HFF-Myc (cell line): ENCODE results near the gene CREG1.

ENCODE experiments used
- DNase-seq: peaks from one replicate; pipeline ENCODE4 v3.0.0-alpha.2; 2011; ENCODE audit warnings: low read depth; ENCODE audit errors: extremely low read depth
- H3K4me3 ChIP-seq: replicated peaks from 2 replicates; pipeline ENCODE4 v1.5.1; 2011; ENCODE audit warnings: low read depth, mild to moderate bottlenecking, control low read depth, low read length
- CTCF ChIP-seq: IDR thresholded peaks from 2 replicates; pipeline ENCODE4 v1.5.1; 2012; ENCODE audit warnings: mild to moderate bottlenecking, low read depth, low read length, control low read depth; ENCODE audit errors: missing control alignments

CREG1 gene

GRCh38 chr1:167500283-167500860, 53.2 kb downstream of the CREG1 start:
- TF ChIP-seq CTCF, result no peak
- DNase-seq, result no peak
- H3K4me3 ChIP-seq, result no peak overlapping the region

GRCh38 chr1:167499664-167500101, 53.9 kb downstream of the CREG1 start:
- H3K4me3 ChIP-seq, result no peak overlapping the region
- TF ChIP-seq CTCF, result no peak
- DNase-seq, result no peak

DNA sequence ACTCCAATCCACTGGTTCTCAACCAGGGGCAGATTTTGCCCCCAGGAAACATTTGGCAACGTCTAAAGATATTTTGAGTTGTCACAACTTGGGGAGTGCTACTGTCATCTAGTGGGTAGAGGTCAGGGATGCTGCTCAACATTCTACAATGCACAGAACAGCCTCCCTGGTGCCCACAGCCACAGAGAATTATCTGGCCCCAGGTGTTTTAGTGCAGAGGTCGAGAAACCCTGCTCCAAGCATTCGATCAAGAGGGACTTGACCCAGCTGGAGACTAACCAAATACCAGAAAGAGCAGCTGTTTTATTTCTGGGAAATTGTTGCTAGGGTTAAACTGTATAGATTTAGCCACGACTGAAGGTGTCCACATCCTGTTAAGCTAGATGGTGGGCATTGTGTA, 54.5 kb downstream of the CREG1 start:
- DNase-seq, result no peak
- no peak overlapping the region for H3K4me3 ChIP-seq
- no peak for TF ChIP-seq CTCF

DNA sequence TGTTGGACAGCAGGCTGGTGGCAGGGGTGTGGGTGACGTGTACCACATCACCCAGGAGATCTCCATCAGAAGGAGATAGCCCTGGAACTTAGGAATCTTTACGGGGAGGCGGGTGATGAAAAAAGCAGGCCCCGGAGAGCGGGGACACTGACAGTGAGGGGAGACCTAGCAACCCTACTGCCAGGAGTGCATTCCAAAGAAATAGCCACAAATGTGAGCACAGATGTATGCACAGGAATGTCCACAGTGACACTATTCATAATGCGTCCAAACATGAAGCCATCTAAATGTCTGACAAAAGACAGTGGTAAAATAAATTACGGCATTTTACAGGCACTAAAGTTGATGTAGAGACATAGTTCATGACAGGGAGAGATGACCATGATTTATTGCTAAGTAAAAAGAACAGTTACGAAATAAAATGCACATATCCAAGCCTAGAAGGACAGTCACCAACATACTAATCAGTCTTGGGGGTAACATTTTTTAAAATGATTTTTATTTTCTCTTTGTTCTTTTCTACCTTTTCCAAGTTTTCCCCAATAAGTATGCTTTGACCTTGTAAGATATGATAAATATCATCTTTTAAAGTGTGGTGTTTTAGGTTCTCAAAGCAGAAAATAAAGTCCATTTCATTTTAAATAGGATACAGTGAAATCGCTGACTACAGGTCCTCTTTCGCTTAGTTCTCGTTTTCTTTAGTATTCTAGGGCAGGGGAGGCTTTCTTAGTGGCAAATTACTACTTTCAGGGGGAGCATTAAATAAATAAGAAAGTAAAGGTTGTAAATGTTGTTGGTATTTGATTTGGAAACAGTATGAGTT, 56.6 kb downstream of the CREG1 start:
- no peak for DNase-seq
- H3K4me3 ChIP-seq, result no peak overlapping the region
- TF ChIP-seq CTCF, result no peak

DNA sequence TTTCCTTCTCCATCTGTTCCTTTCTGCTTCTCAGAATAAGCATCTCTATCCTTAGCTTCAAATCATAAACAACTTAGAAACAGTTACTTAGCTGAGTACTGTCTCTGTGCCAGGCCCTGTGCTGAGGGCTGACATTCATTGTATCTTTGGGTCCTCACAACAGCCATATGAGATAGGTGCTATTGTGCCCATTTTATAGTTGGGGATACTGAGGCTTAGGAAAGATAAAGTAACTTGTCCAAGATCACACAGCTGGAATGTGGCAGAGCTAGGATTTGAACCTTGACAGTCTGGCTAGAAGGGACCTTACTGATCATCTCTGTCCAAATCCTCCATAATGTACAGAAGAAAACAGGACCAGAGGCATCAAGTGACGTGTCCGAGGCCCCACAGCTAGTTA, 60.2 kb downstream of the CREG1 start:
- no peak for TF ChIP-seq CTCF
- no peak for DNase-seq
- H3K4me3 ChIP-seq, result no peak overlapping the region

DNA sequence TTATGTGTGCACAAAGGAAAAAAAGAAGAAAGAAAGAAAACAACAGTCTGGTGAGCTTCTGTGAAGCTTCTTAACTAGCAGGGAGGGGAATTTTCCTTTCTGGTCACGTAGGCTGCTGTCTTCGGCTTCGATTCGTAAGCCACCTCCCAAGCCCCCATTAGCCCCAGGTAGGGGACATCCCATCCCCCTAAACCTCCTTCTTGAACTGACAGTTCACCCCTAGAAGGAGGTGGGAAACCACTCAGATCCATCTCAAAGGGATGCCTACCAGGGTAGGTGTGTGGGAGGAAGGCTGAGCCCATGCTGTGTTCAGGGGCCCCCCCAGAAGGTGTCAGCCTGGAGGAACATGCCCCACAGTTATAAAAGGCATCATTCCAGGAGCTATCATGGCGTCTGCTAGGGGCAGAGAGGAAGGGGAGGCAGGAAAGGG, 61.1 kb downstream of the CREG1 start:
- DNase-seq, result no peak
- no peak overlapping the region for H3K4me3 ChIP-seq
- TF ChIP-seq CTCF, result no peak
